Activated CD4-positive, alpha-beta T cell treated with anti-CD3 and anti-CD28 coated beads, Interleukin-2, amount 10 ng/mL, durations not matched to agents 24 days and 14 days (primary cell): ENCODE results near the gene PCOLCE2. TPM values are rescaled to one million over a fixed set of nuclear protein-coding genes. Genes with fewer than 3 reads are reported as not detected.
A peak's percentile ranks its signal among the peaks of the same experiment; 100 is the strongest.

Experiments
- DNase-seq: peaks from one replicate; pipeline ENCODE4 v3.0.0; 2022
- H3K27ac Mint-ChIP-seq: one replicate; pipeline ENCODE4 v1.8.0; 2022; ENCODE audit warnings: mild to moderate bottlenecking, mixed read lengths
- H3K27me3 Mint-ChIP-seq: one replicate; pipeline ENCODE4 v1.8.0; 2022; ENCODE audit warnings: mixed read lengths
- H3K36me3 Mint-ChIP-seq: one replicate; pipeline ENCODE4 v1.8.0; 2022; ENCODE audit warnings: low read depth, mild to moderate bottlenecking, mixed read lengths
- H3K4me1 Mint-ChIP-seq: one replicate; pipeline ENCODE4 v1.8.0; 2021; ENCODE audit warnings: mixed read lengths
- H3K4me3 Mint-ChIP-seq: one replicate; pipeline ENCODE4 v1.8.0; 2022; ENCODE audit warnings: mild to moderate bottlenecking, moderate library complexity, mixed read lengths
- H3K9me3 Mint-ChIP-seq: one replicate; pipeline ENCODE4 v1.8.0; 2021; ENCODE audit warnings: mixed read lengths
- intact Hi-C: fragments of 100-400 bp; cut with micrococcal nuclease; formaldehyde crosslinking; loops from one replicate; pipeline ENCODE4 v1.15.1; 2023
- total RNA-seq: library from RNA; stranded (reverse); gene quantifications from 2 replicates; pipeline ENCODE4 v1.2.3, GENCODE V29; 2022

Gene PCOLCE2
- total RNA-seq, 1 donor from 2014 or later = 0.33 TPM

DNA sequence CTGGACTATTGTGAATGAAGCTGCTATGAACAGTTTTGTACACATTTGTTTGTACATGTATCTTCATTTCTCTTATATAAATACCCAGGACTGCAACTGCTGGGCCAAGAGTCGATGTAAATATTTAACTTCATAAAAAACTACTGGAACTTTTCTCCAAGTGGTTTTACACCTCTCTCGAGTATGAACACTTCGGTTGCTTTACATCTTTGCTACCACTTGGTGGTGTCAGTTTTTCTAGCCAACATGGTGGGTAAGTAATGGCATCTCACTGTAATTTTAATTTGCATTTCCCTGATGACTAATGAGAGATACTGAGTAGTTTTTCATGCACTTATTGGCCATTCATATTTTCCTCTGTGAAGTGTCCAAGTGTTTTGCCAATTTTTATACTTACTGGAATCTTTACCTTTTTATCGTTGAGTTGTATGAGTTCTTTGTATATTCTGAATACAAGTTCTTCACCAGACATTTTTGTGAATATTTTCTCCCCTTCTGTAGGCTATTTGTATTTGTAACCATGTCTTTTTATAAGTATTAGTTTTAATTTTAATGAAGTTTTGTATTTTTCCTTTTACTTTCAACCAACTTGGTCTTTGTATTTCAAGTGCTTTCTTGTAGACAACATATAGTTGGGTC, 44.4 kb downstream of the PCOLCE2 start:
- H3K27ac Mint-ChIP-seq = no peak overlapping the region
- H3K36me3 Mint-ChIP-seq = no peaks in the 10 kb centered on the region
- H3K4me3 Mint-ChIP-seq = no peak overlapping the region
- peaks cover 13% of the 10 kb centered on the region for H3K27me3 Mint-ChIP-seq
- H3K9me3 Mint-ChIP-seq = no peaks in the 10 kb centered on the region
- intact Hi-C loops = no loop called here
- peak; percentile 58 for DNase-seq
- peaks cover 2% of the 10 kb centered on the region for H3K4me1 Mint-ChIP-seq

DNA sequence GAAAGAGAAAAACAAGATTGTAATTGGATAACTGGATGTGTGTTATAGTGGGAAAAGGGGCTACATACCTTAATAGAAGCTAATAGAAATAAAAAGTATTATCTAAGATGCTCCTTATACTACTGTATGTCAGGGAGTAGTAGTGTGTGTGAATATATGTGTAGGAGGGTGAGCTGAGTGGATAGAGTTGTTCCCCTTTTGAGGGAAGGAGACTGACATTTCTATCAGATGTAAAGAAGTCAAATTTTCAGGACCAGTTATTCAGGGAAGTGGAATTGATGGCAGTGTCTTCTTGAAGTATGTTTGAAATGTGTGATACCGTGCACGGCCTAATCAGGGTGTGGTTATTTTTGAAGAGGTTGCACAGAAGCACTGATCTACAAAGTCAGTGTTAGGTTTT, 49.1 kb downstream of the PCOLCE2 start:
- intact Hi-C loops = no loop called here
- Mint-ChIP-seq H3K4me3 (no peak overlapping the region), H3K27ac (no peak overlapping the region), H3K36me3 (no peaks in the 10 kb centered on the region), H3K27me3 (peaks cover 31% of the 10 kb centered on the region), H3K4me1 (peaks cover 2% of the 10 kb centered on the region), H3K9me3 (no peaks in the 10 kb centered on the region)
- DNase-seq = peak; percentile 9

DNA sequence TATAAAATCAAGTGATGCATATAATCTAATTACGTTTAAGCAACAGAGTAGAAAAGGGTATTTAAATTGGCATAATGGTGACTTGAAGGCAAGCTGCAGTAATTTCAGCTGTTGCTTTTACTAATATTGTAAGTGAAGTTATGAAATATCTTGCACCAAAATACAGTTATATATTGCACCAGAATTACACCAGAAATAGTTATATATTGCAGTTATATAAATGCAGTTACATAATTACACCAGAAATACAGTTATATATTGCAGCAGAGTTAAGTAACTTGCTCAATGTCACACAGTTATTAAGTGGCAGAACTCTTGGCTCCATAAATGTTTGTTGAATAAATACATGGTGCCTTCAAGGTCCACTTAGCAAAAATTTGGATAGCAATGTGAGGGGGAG, 51.4 kb downstream of the PCOLCE2 start:
- DNase-seq = no peak
- Mint-ChIP-seq H3K36me3 (no peaks in the 10 kb centered on the region), H3K27me3 (peaks cover 31% of the 10 kb centered on the region), H3K4me3 (no peak overlapping the region), H3K27ac (no peak overlapping the region), H3K9me3 (no peaks in the 10 kb centered on the region), H3K4me1 (no peaks in the 10 kb centered on the region)
- intact Hi-C loops = no loop called here

DNA sequence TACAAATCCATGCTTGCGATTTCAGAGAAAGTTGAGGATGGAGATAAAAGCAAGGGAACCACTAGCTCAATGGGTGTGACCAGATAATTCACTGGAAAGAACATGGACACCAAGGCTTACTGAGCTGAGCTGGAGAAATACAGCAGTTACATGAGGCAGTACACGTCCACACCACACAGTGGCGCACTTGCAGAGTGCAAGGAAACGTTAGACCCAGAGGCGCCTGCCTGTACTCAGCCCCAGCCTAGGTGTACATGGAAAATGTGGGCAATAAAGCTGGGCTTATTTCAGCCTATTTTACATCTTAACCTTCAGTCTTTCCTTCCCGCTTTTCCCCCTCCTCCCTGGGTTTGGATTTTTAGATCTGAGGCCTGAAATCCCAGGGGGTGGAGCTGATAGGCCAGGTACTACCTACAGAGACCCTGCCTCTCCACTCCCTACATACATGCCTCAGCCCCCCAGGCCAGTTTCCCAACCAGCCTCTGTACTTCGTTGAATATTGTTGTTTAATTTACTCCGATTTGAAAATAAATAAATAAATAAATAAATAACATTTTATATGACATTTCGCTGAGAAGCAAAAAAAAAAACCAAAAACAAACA, 60.1 kb downstream of the PCOLCE2 start:
- peaks cover 12% of the 10 kb centered on the region for H3K27me3 Mint-ChIP-seq
- no peaks in the 10 kb centered on the region for H3K4me1 Mint-ChIP-seq
- DNase-seq = peak; percentile 90
- H3K36me3 Mint-ChIP-seq = no peaks in the 10 kb centered on the region
- no peaks in the 10 kb centered on the region for H3K9me3 Mint-ChIP-seq
- no peak overlapping the region for H3K4me3 Mint-ChIP-seq
- intact Hi-C loops = loop anchor here (1.0 to 2.0 kb wide), 2 partner anchors 158 to 166 kb away; no protein-coding TSS in a partner anchor
- no peak overlapping the region for H3K27ac Mint-ChIP-seq

DNA sequence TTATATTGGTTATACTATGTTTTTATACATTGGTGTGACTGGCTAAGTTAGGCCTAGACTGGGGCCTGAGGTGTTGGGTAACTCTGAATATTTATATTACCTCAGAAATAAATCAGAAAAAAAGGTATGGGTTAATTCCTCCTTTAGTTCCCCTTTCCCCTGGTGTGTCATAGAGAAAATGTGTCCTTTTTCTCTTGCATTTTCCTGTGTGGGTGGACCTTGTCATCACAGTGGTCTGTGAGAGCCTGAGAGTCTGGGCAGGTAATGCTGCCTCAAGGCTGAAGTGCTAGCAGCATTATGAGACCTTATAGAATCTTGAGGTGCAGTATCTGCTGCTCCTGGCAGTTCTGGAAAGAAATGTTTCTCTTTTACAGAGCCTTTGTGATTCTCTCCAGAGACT, 69.7 kb downstream of the PCOLCE2 start:
- Mint-ChIP-seq H3K27ac (no peak overlapping the region), H3K27me3 (peaks cover 23% of the 10 kb centered on the region), H3K9me3 (no peaks in the 10 kb centered on the region), H3K4me1 (no peaks in the 10 kb centered on the region), H3K36me3 (no peaks in the 10 kb centered on the region), H3K4me3 (no peak overlapping the region)
- intact Hi-C loops = no loop called here
- DNase-seq = no peak

DNA sequence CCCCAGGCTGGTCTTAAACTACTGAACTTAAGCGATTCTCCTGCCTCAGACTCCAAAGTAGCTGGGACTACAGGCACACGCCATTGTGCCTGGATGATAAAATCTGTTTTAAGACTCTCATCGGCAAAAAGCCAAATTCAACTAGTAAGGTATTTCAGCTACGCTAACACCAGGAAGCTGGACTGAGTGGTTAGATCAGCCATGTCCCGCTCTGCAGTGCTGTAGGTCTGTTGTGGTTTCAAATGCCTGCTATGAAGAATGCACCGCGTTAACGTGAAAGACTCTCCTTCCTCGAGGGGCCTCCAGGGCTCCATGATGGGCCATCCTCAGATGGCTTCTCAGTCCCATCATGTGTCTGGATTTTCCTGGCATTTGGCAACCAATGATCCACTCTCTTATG, 70.2 kb downstream of the PCOLCE2 start:
- DNase-seq = no peak
- peaks cover 24% of the 10 kb centered on the region for H3K27me3 Mint-ChIP-seq
- no peaks in the 10 kb centered on the region for H3K36me3 Mint-ChIP-seq
- intact Hi-C loops = no loop called here
- H3K4me1 Mint-ChIP-seq = no peaks in the 10 kb centered on the region
- no peaks in the 10 kb centered on the region for H3K9me3 Mint-ChIP-seq
- H3K27ac Mint-ChIP-seq = no peak overlapping the region
- no peak overlapping the region for H3K4me3 Mint-ChIP-seq

DNA sequence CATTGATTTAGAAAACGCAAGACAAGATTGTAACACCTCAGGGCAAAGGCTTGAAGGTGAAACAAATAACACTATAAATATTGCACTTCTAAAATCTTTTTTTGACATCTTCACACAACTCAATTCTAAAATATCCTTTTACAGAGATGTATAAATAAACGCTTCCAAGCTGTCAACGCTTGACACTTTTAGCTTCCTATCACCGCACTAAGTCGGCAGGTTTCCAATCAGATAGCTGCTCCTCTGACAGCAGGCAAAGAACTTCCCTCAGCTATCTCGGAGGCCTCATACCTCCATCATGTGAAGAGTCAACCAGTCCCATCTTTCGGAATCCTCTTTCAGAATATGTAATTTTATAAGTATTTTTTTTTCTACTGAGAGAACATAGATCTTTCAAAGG, 71.0 kb downstream of the PCOLCE2 start:
- DNase-seq = no peak
- Mint-ChIP-seq H3K9me3 (no peaks in the 10 kb centered on the region), H3K4me3 (no peak overlapping the region), H3K27ac (no peak overlapping the region), H3K36me3 (no peaks in the 10 kb centered on the region), H3K4me1 (no peaks in the 10 kb centered on the region), H3K27me3 (peaks cover 24% of the 10 kb centered on the region)
- intact Hi-C loops = no loop called here

DNA sequence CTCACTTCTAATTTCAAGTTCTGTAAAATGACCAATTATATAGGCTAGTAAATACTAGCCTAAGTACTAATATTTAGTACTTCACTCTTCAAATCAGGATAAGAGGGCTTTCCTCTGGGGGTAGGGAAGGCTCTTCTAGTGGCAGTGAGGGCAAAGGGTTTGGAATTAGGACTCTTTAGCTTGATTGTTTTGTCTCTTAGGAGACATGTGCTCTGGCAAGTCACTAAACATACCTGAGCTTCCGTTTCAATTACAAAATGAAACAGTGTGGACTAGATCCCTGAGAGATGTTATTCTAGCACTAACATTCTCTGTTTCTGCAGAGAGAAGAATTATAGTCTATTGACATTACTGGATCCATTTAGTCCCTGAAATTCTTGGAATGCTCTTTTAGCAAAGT, 71.5 kb downstream of the PCOLCE2 start:
- H3K27me3 Mint-ChIP-seq = peaks cover 25% of the 10 kb centered on the region
- H3K9me3 Mint-ChIP-seq = no peaks in the 10 kb centered on the region
- H3K36me3 Mint-ChIP-seq = no peaks in the 10 kb centered on the region
- intact Hi-C loops = no loop called here
- no peak overlapping the region for H3K27ac Mint-ChIP-seq
- no peak for DNase-seq
- no peaks in the 10 kb centered on the region for H3K4me1 Mint-ChIP-seq
- no peak overlapping the region for H3K4me3 Mint-ChIP-seq

DNA sequence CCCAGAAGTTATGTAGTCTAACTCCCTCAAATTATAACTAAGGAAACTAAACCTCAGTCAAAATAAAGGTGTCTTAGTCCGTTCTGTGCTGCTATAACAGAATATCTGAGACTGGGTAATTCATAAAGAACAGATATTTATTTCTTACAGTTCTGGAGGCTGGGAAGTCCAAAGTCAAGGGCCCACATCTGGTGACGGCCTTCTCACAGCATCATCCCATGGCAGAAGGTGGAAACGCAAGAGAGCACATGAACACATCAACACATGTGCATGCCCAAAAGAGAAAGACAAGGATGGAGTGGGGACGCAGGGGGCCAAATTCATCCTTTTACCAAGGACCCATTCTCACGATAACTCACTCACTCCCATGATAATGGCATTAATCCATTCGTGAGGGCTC, 73.1 kb downstream of the PCOLCE2 start:
- H3K27ac Mint-ChIP-seq = no peak overlapping the region
- no peak for DNase-seq
- peaks cover 31% of the 10 kb centered on the region for H3K27me3 Mint-ChIP-seq
- H3K4me1 Mint-ChIP-seq = no peaks in the 10 kb centered on the region
- no peak overlapping the region for H3K4me3 Mint-ChIP-seq
- H3K36me3 Mint-ChIP-seq = no peaks in the 10 kb centered on the region
- intact Hi-C loops = no loop called here
- no peaks in the 10 kb centered on the region for H3K9me3 Mint-ChIP-seq

DNA sequence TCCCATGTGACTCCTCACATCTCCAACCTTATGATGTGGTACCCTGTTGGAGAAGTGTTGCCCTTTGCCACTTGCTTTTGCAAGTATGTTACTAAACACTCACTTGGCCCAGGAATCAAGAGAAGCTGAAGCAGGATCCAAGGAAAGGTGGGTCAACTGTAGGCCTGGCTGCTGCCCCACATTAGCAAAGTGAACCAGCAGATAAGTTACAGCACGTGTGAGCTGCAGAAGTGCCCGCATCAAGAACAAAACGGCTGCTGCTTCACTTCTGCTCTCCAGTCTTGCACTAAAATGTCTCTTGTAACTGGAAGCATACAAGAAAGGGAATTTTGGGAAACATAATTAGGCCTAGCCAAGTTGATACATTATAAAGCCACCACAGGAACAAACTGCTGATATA, 79.6 kb downstream of the PCOLCE2 start:
- intact Hi-C loops = no loop called here
- H3K27me3 Mint-ChIP-seq = peaks cover 16% of the 10 kb centered on the region
- H3K4me3 Mint-ChIP-seq = no peak overlapping the region
- no peaks in the 10 kb centered on the region for H3K36me3 Mint-ChIP-seq
- no peak overlapping the region for H3K27ac Mint-ChIP-seq
- no peak for DNase-seq
- H3K4me1 Mint-ChIP-seq = no peaks in the 10 kb centered on the region
- no peaks in the 10 kb centered on the region for H3K9me3 Mint-ChIP-seq

DNA sequence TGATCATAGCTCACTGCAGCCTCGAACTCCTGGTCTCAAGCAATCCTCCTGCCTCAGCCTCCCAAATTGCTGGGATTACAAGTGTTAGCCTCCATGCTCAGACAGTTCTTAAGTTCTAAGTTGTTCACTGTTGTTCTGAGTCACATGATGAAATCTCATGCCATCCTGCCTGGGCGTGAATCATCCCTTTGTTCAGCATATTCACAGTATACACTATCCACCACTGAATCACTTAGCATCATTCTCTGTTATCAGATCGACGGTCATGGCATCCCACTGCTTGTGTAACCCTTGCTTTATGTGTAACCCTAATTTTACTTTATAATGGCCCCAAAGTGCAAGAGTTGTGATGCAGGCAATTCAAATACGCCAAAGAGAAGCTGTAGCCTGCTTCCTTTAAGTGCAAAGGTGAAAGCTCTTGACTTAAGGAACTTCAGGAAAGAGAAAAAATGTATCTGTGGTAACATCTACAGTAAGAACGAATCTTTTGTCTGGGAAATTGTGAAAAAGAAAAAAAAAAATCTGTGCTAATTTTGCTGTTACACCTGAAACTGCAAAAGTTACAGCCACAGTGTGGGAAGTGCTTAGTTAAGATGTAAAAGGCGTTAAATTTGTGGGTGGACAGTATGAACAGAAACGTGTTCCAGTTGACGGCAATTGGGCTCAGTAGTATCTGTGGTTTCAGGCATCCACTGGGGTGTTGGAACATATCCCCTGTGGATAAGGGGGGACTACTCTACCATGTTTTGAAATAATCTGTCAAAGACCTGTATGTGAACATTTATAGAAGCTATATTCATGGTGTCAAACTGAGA, 80.6 kb downstream of the PCOLCE2 start:
- H3K4me1 Mint-ChIP-seq = no peaks in the 10 kb centered on the region
- H3K4me3 Mint-ChIP-seq = no peak overlapping the region
- no peak overlapping the region for H3K27ac Mint-ChIP-seq
- peaks cover 13% of the 10 kb centered on the region for H3K27me3 Mint-ChIP-seq
- H3K36me3 Mint-ChIP-seq = no peaks in the 10 kb centered on the region
- intact Hi-C loops = no loop called here
- no peaks in the 10 kb centered on the region for H3K9me3 Mint-ChIP-seq
- no peak for DNase-seq

DNA sequence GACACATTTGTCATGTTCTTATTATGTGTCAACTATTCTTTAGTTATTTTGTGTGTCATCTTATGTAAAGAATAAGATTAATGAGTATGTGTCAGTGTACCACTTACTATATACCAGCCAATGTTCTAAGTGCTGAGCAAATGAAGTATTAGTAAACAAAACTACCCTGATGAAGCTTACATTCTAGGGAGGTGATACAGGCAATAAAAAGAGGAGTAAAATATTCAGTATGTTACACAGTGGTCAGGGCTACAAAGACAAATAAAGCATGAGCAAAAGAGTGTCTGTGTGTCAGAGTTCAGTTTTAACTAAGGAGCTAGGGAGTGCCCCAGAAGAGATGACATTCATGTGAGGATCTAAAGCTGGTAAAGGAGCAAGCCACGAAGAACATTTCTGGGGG, 86.0 kb downstream of the PCOLCE2 start:
- H3K36me3 Mint-ChIP-seq = no peaks in the 10 kb centered on the region
- no peaks in the 10 kb centered on the region for H3K9me3 Mint-ChIP-seq
- H3K4me3 Mint-ChIP-seq = no peak overlapping the region
- peaks cover 5% of the 10 kb centered on the region for H3K27me3 Mint-ChIP-seq
- H3K4me1 Mint-ChIP-seq = no peaks in the 10 kb centered on the region
- no peak for DNase-seq
- intact Hi-C loops = no loop called here
- no peak overlapping the region for H3K27ac Mint-ChIP-seq

DNA sequence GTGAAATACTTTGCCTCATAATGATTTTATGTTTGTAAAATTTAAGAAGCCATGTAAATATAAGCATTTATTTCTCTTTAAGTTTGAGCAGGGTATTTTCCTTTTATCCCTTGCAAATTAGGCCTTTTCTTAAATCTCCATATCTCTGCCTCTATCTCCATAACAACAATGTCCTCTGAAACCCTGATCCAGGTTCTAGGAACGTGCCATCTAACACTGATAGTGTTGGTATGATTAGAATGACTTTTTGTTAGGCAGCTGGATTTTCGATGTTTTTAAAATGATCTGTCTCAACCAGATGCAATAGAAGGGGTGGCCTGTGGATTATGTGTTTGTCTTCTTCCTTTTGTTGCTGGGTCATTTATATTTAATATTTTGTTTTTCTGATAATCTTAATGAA, 87.1 kb downstream of the PCOLCE2 start:
- H3K4me3 Mint-ChIP-seq = no peak overlapping the region
- intact Hi-C loops = no loop called here
- no peaks in the 10 kb centered on the region for H3K4me1 Mint-ChIP-seq
- H3K9me3 Mint-ChIP-seq = no peaks in the 10 kb centered on the region
- DNase-seq = no peak
- H3K36me3 Mint-ChIP-seq = no peaks in the 10 kb centered on the region
- peaks cover 4% of the 10 kb centered on the region for H3K27me3 Mint-ChIP-seq
- H3K27ac Mint-ChIP-seq = no peak overlapping the region

DNA sequence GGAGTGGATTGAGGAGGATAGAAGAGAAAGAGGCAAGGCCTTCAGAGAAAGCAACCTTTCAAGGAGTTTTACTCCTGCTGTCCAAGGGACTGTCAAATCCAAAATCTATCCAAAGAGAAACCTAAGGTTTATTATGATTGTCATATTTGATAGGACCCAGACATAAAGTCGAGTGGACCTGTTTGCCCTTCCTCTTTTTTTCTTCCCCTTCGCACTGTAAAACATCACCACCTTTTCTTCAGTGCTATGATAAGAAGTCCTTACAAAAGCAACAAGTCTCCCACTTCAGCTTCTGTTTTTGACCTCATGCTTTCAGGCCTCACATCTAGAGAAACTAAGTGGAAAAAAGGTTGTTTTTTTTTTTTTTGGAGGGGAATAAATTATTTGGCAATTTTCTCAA, 92.1 kb downstream of the PCOLCE2 start:
- no peaks in the 10 kb centered on the region for H3K4me1 Mint-ChIP-seq
- H3K36me3 Mint-ChIP-seq = no peaks in the 10 kb centered on the region
- no peaks in the 10 kb centered on the region for H3K9me3 Mint-ChIP-seq
- H3K4me3 Mint-ChIP-seq = no peak overlapping the region
- H3K27me3 Mint-ChIP-seq = no peaks in the 10 kb centered on the region
- H3K27ac Mint-ChIP-seq = no peak overlapping the region
- intact Hi-C loops = no loop called here
- no peak for DNase-seq
